NCI-H1105 treated with DMSO at 0.1 percent for 48 hours (cell line): ENCODE measurements around the gene OLIG1.
A peak's percentile ranks its signal among the peaks of the same experiment; 100 is the strongest.

Source experiments
- DNase-seq: peaks from one replicate; lab custom pipeline; 2025; lab: John Stamatoyannopoulos, UW

The OLIG1 gene

GRCh38 chr21:33063375-33063883, 6.5 kb upstream of the OLIG1 start:
- no peak for DNase-seq

DNA sequence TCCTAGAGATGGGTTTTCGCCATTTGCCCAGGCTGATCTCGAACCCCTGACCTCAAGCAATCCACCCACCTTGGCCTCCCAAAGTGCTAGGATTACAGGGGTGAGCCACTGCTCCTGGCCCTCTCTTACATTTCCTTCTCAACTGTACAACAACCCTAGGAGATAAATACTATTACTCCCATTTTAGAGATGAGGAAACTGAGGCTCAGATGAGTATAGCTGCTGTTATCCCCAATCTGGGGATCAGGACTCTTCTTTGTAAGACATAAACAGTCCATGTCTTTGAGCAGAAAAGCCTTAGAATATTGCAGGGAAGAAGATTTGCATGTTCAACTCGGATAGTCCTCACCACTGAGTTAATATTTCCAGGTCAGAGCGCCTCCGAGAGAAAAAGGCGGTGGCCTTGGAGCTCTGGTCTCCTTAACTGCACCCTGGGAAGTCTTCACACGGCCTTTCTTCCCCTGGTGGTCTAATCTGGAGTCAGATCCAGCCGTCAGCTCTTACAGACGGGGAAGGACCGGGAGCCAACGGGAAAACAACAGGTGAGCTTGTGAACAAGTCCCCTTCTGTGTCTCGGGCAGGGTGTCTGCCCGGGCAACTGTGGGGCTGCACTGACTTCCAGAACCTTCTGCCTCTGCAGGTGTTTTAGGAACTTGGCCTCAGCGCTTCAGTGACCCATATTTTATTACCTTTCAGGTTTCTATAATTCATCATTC, 5.9 kb upstream of the OLIG1 start:
- DNase-seq: no peak

DNA sequence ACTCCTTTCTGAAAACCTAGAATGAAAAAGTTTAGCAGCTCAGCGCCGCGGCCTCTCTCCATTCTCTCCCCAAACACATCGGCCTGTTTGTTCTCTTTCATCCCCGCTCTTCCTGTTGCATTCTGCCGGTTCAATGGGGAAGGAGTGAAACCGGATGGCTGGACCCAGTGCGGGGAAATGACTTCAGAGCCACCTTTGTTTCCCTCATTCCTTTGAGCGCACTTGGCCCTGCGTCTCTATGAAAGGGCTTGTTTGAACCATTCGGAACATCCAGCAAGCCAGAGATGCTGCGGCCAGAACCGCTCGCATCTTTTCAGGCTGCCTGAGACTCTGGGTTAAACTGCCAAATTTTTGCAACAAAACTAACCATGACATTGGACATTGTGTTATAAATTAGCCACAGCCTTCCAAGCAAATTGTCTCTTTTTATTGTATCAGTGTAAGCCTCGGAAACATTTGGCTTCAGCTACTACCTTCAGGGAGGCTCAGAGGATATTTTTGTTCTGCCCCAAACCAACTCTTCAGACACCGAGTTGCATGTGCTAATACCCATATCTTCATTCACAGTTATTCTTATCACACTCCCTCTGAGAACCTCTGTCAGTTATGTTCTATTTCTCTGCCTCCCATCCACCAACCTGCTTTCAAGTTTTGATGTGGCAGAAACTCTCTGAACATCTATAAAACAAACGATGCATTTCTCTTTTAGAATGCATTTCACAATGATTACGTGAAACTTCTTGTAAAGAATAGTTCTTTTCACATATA, 5.1 kb upstream of the OLIG1 start:
- DNase-seq: no peak

- no peak for DNase-seq
Observed at GRCh38 chr21:33067043-33067442, 2.9 kb upstream of the OLIG1 start.

DNA sequence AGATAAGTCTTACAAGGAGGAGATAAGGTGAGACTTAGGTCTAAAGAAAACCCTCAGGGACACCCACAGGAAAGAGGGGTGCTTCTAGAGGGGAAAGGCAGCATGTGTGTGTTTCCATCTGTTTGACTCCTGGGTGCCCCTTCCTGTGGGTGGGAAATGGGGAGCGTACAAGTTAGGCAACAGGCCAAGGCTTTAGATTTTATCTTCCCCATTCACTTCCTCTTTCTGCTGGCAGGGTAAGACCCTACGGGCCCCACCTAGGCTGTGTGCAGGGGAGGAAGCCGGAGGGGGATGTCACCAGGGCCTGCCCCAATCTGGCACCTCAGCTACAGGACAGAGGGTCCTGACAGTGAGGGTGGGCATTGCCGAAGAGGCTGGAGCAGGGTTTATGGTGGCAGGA, 2.5 kb upstream of the OLIG1 start:
- DNase-seq: no peak

DNA sequence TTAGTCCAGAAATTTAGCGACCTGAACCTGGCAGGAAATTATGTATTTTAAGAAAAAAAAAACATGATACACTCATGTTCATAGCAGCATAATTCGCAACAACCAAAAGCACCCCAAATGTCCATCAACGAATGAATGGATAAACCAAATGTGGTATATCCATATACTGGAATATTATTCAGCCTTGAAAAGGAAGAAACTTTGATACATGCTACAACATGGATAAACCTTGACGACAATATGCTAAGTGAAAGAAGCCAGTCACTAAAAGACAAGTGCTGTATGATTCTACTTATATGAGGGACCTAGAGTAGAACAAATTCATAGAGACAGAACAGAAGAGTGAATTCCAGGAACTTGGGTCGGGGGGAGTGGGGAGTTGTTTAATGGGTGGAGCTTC, 698 bp upstream of the OLIG1 start:
- no peak for DNase-seq

DNA sequence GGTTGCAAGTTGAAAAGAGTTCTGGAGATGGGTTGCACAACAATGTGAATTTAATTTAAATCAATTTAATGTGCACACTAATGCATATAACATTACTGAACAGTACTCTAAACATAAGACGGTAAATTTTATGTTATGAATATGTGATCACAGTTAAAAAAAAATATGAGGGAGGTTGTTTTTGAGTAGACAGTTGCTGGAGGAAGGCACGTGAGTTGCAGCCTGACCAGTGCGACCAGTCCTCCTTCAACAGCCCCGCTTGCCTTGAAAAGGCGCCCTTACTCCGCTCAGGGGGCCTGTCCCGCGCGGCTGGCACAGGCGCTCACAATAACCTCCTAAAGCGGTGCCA, 322 bp upstream of the OLIG1 start:
- DNase-seq: no peak

DNA sequence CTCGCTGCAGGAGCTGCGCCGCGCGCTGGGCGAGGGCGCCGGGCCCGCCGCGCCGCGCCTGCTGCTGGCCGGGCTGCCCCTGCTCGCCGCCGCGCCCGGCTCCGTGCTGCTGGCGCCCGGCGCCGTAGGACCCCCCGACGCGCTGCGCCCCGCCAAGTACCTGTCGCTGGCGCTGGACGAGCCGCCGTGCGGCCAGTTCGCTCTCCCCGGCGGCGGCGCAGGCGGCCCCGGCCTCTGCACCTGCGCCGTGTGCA, 730 bp downstream of the OLIG1 start:
- DNase-seq: no peak

GRCh38 chr21:33070998-33071769, 1.2 kb downstream of the OLIG1 start:
- no peak for DNase-seq

DNA sequence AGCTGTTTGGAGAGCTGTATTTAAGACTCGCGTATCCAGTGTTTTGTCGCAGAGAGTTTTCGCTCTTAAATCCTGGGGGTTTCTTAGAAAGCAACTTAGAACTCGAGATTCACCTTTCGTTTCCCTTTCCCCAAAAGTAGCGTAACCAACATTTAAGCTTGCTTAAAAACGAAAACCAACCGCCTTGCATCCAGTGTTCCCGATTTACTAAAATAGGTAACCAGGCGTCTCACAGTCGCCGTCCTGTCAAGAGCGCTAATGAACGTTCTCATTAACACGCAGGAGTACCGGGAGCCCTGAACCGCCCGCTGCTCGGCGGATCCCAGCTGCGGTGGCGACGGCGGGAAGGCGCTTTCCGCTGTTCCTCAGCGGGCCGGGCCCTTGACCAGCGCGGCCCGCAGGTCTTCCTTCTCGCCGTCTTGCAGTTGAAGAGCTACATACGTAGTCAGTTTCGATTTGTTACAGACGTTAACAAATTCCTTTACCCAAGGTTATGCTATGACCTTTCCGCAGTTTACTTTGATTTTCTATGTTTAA, 1.9 kb downstream of the OLIG1 start:
- peak; percentile 24 for DNase-seq

- no peak for DNase-seq
Observed at GRCh38 chr21:33073636-33074035, 3.7 kb downstream of the OLIG1 start.

DNA sequence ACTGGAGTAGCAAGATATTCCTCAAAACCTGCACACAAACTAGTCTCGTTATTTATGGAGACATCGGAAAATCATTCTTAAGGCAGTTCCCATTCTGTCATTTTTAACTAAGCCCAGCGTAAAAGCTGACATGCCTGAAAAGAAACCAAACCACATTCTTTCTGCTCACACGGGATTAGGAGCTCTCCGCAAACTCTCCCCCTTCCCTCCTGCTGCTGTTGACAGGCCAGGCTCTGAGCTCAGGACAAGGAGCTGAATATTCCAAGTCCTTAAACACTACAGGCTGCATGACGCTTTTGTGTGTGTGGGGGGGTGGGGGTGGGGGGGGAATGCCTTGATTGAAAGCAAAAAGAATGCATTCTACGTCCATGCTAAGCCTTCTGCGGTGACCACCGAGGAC, 5.2 kb downstream of the OLIG1 start:
- DNase-seq: no peak

GRCh38 chr21:33075596-33076195, 5.8 kb downstream of the OLIG1 start:
- DNase-seq: no peak

DNA sequence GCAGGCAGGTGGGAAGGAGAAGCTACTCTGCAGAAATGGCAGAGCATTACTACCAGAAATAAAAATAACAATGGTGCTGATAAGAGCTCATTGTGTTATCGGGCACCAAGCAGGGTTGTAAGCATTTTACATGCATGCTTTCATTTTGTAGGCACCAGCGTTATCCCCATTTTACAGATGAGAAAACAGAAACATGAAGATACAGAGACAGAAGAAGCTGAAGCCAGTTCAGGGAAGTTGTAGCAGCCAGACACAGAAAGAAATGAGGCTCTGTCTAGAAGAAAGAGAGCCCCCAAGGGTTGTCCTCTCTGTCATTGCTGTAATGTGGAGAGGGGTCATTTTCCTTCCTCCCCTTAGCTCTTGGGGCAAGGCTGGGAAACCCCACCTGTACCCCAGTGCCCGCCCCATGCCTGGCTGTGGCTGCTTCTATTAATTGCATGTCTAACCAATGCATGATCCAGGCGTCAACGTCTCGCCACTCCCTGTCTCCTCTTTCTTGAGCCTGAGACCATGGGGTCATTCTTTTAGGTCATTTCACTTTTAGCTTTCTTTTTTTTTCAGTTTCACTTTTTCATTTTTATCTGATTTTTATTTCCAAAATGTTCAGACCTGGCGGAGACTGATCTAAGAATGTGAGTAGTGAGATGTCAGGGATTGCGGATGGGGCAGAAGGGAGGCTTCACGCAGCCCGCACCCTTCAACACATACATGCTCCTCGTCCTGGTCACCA, 6.8 kb downstream of the OLIG1 start:
- no peak for DNase-seq

GRCh38 chr21:33078907-33079582, 9.1 kb downstream of the OLIG1 start:
- DNase-seq: no peak

GRCh38 chr21:33080376-33080775, 10.4 kb downstream of the OLIG1 start:
- no peak for DNase-seq

DNA sequence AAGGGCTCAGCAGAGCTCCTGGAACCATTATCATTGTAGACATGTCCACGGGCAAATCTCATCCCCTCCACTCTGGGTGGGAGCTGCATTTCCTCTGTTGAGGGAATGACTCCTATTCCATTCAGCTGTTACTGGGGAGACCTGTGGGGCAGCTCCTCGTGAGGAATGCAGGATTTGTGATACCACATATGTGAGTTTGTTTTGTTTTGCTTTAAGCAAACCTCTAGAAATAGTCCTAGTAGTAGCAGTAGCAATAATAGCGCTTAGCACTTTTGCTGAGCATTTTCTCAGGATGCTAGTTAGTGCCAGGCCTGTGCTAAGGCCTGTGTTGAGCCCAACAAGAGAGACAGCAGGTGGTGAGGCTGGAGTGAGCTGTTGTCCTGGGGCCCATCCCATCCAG, 10.8 kb downstream of the OLIG1 start:
- DNase-seq: no peak

DNA sequence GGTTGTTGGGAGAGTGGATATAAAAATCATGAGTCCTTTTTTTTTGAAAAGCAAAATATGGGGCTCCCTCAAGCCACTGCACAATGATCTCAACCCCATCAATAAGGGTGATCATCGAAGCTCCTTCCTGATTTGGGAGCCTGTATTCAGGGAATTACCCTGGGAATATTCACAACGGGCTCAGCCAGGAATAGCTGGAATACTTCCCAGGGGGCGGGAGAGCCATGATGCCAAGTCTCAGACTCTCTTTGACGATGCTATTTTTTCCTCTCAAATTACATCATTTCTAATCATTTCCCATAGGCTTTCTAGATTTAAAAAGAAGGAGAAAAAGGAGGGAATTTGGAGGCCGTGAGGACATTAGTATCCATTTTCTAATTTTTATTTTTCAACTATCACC, 18.4 kb downstream of the OLIG1 start:
- no peak for DNase-seq

DNA sequence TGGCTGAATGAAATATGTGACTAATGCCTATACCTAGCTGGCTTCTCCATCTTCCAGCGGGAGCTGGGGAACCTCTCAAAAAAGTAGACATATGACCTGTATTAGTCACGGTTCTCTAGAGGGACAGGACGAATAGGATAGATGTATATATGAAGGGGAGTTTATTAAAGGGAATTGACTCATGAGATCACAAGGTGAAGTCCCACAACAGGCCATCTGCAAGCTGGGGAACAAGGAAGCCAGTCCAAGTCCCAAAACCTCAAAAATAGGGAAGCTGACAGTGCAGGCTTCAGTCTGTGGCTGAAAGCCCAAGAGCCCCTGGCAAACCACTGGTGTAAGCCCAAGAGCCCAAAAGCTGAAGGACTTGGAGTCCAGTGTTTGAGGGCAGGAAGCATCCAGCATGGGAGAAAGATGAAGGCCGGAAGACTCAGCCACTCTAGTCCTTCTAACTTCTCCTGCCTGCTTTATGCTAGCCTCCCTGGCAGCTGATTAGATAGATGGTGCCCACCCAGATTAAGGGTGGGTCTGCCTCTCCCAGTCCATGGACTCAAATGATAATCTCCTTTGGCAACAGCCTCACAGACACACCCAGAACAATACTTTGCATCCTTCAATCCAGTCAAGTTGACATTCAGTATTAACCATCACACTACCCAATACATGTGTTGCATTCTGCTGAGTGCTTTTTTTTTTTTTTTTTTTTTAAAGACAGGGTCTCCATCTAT, 19.6 kb downstream of the OLIG1 start:
- DNase-seq: no peak

GRCh38 chr21:33096426-33096825, 26.5 kb downstream of the OLIG1 start:
- no peak for DNase-seq

DNA sequence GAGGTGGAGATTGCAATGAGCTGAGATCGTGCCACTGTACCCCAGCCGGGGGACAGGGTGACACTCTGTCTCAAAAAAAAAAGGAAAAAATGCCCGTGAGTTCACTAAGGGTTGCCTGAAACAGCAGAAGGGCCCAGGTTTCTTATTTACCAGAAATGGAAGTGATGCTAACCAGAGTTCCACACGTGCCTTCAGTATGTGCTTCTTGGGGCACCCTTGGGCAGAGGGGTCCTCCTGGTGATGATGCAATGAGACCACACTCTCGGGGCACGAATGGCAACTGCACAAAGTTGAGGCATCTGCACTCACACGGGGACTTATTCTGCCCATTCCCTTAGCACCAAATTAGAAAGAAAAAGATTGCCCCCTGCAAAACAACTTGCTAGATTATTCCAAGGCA, 29.2 kb downstream of the OLIG1 start:
- no peak for DNase-seq
